ENCODE data around the gene ATG9A. TPM values are rescaled to one million over a fixed set of nuclear protein-coding genes. Genes with fewer than 3 reads are reported as not detected.

Gene ATG9A
- total RNA-seq, 3 donors from 2014 or later: 35.6 to 44.5 (median 37.0) TPM

GRCh38 chr2:219223831-219224610, 5.4 kb downstream of the ATG9A start:
- peaks cover 12% of the 10 kb centered on the region for H3K36me3 ChIP-seq
- no peaks in the 10 kb centered on the region for H3K27me3 ChIP-seq
- TF ChIP-seq POLR2A (IDR thresholded peaks at IDR 0.05): no peak
- no peak for TF ChIP-seq CTCF (IDR thresholded peaks at IDR 0.05)
- no peak for TF ChIP-seq POLR2AphosphoS5 (IDR thresholded peaks at IDR 0.05)
- DNase-seq (ENCODE audit: low spot score in 2 of 2): no peak
- no peak overlapping the region for H3K27ac ChIP-seq
- H3K4me1 ChIP-seq: peaks cover 11 to 14% of the 10 kb centered on the region in 2 donors
- no peaks in the 10 kb centered on the region for H3K9me3 ChIP-seq
- intact Hi-C loops (cut with DNase I; ENCODE audit: low total_unique reads): no loop called here
- H3K4me3 ChIP-seq: no peak overlapping the region

GRCh38 chr2:219221957-219222518, 7.4 kb downstream of the ATG9A start:
- no peak for DNase-seq (ENCODE audit: low spot score in 2 of 2)
- TF ChIP-seq POLR2A (IDR thresholded peaks at IDR 0.05) (no peak), CTCF (IDR thresholded peaks at IDR 0.05) (no peak), POLR2AphosphoS5 (IDR thresholded peaks at IDR 0.05) (no peak)
- Histone ChIP-seq H3K27me3 (no peaks in the 10 kb centered on the region), H3K9me3 (no peaks in the 10 kb centered on the region), H3K36me3 (peaks cover 12% of the 10 kb centered on the region), H3K27ac (no peak overlapping the region), H3K4me3 (no peak overlapping the region), H3K4me1 (peaks cover 8 to 17% of the 10 kb centered on the region in 2 donors)
- intact Hi-C loops (cut with DNase I; ENCODE audit: low total_unique reads): no loop called here

- H3K36me3 ChIP-seq: peaks cover 12% of the 10 kb centered on the region
- intact Hi-C loops (cut with DNase I; ENCODE audit: low total_unique reads): no loop called here
- H3K27me3 ChIP-seq: no peaks in the 10 kb centered on the region
- H3K4me1 ChIP-seq: peaks cover 9 to 17% of the 10 kb centered on the region in 2 donors
- no peak overlapping the region for H3K27ac ChIP-seq
- no peak for DNase-seq (ENCODE audit: low spot score in 2 of 2)
- H3K4me3 ChIP-seq: no peak overlapping the region
- H3K9me3 ChIP-seq: no peaks in the 10 kb centered on the region
- TF ChIP-seq POLR2A (IDR thresholded peaks at IDR 0.05) (no peak), CTCF (IDR thresholded peaks at IDR 0.05) (no peak), POLR2AphosphoS5 (IDR thresholded peaks at IDR 0.05) (no peak)
These were observed 8.6 kb downstream of the ATG9A start for GRCh38 chr2:219220652-219221402.

GRCh38 chr2:219219784-219220532, 9.5 kb downstream of the ATG9A start:
- Histone ChIP-seq H3K4me1 (peaks cover 9 to 17% of the 10 kb centered on the region in 2 donors), H3K27ac (peak overlapping the region in 1 of 2 donors; percentile 0), H3K36me3 (peaks cover 6% of the 10 kb centered on the region), H3K9me3 (no peaks in the 10 kb centered on the region), H3K27me3 (no peaks in the 10 kb centered on the region), H3K4me3 (no peak overlapping the region)
- TF ChIP-seq POLR2A (IDR thresholded peaks at IDR 0.05) (no peak), POLR2AphosphoS5 (IDR thresholded peaks at IDR 0.05) (no peak), CTCF (IDR thresholded peaks at IDR 0.05) (no peak)
- intact Hi-C loops (cut with DNase I; ENCODE audit: low total_unique reads): no loop called here
- DNase-seq (ENCODE audit: low spot score in 2 of 2): no peak
